Superior temporal gyrus (tissue), 1 donor: ENCODE results near the gene RIC8A.
A peak's percentile ranks its signal among the peaks of the same experiment; 100 is the strongest.
"Not testable (repeated sequence)": the region's sequence is repeated elsewhere in the genome, so short reads cannot be mapped to it uniquely, and the experiment has no call there.

Experiments
- DNase-seq: peaks from one replicate; pipeline ENCODE4 v3.0.0-alpha.2; 2016; ENCODE audit errors: extremely low spot score

Gene RIC8A

DNA sequence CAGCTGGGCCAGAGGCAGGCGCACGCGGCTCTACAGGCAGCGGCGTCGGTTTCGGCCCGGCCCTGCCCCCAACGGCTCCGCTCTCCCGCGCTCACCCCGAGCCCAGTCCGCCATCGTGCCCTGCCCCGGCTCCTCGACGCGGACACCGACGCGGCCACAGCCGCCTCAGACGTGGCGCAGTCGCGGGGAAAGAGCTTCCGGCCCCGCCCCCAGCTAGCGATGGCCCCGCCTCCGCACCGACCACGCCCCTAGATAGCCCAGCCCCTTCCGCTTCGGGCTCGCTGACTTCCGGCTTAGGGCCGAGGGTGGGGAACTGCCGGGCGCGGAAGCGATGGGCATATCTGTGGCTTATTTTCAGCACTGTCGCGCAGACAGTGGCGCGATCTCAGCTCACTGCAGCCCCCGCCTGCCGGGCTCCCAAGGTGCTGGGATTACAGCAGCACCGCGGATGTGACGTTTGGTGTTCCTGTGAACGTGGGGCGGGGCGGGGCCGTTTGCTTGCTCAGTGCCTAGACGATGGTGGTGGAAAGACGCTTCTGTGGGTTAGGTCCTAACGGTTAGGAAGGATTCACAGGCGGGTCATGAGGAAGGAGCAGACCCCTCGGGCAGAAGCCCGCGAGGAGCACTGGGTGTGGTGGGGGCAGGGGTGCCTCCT, at the start of gene RIC8A, which contains the start of gene BET1L:
Gene RIC8A, plus strand, starts transcription at position 501 of the 655 bp plus-strand sequence. CDS start 1,147 bp downstream, outside the sequence.
Gene BET1L, minus strand, starts transcription at position 192 of the 655 bp plus-strand sequence. Its CDS starts 78 bp downstream, at position 114.
- peak; percentile 97 for DNase-seq

- not testable (repeated sequence) for DNase-seq
These were observed 27.3 kb upstream of the RIC8A start for GRCh38 chr11:180242-180641.

DNA sequence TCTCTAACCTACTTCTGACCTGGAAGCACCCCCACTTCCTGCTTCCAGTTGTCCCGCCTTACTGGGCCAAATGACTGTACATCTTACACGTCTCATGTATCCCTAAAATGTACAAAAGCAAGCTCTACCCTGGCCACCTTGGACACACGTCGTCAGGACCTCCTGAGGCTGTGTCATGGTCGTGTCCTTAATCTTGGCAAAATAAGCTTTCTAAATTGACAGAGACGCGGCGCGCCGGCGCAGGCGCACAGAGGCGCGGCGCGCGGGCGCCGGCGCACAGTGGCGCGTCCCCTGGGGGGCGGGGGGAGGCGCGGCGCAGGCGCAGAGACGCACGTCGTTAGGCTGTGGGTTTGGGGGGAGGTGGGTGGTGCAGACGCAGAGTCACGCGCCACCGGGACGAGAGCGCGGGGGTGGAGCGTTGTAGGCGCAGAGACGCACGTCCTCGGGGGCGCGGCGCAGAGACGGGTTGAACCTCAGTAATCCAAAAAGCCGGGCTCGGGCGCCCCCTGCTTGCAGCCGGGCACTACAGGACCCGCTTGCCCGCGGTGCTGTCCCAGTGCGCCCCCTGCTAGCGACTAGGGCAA, 18.2 kb upstream of the RIC8A start:
- DNase-seq = not testable (repeated sequence)

DNA sequence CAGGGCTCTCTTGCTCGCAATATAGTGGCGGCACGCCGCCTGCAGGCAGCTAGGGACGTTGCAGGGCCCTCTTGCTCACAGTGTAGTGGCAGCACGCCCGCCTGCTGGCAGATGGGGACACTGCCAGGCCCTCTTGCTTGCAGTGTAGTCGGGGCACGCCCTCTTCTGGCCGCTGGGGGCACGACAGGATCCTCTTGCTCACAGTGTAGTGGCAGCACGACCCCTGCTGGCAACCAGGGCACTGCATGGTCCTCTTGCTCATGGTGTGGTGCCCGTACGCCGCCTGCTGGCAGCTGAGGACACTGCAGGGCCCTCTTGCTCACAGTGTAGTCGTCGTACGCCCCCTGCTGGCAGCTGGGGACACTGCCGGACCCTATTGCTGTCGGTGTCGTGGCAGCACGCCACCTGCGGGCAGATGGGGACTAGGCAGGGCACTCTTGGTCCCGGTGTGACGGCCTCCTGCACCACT, 17.6 kb upstream of the RIC8A start:
- not testable (repeated sequence) for DNase-seq

- DNase-seq = not testable (repeated sequence)
These were observed 17.0 kb upstream of the RIC8A start for GRCh38 chr11:190546-190945.

GRCh38 chr11:191490-192478, 15.7 kb upstream of the RIC8A start:
- DNase-seq = not testable (repeated sequence)

GRCh38 chr11:192674-193128, 14.8 kb upstream of the RIC8A start, which contains the start of gene SCGB1C1:
Gene SCGB1C1 (plus strand): TSS chr11:193078. CDS start chr11:193100, 22 bp downstream.
- DNase-seq = not testable (repeated sequence)

- not testable (repeated sequence) for DNase-seq
These were observed 14.0 kb upstream of the RIC8A start for GRCh38 chr11:193481-193880.

- DNase-seq = no peak
These were observed 10.4 kb upstream of the RIC8A start for GRCh38 chr11:196786-197731.

DNA sequence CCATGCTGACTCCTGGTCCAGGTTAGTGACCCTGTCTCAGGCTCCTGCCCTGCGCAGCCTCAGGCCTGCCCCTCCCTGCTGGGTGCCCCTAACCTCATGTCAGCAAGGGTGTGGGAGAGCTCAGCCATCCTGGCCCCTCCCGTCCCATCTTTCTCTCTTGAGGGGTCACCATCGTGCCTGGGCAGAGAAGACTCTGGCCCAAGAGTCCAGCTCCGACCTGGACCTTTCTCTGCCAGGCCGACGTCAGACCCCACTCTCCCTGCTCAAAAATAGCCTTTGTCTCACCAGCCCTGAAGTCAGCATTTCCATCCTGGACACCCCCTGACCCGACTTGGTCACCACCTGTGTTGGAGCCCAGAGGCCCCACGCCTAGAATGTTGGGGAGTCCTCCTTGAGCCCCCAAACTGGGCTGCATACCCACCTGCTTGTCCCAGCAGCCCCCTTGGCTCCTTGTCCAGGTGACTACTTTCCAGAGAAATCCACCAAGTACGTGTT, 9.7 kb upstream of the RIC8A start:
- DNase-seq = no peak

- no peak for DNase-seq
These were observed 9.2 kb upstream of the RIC8A start for GRCh38 chr11:198236-198806.

DNA sequence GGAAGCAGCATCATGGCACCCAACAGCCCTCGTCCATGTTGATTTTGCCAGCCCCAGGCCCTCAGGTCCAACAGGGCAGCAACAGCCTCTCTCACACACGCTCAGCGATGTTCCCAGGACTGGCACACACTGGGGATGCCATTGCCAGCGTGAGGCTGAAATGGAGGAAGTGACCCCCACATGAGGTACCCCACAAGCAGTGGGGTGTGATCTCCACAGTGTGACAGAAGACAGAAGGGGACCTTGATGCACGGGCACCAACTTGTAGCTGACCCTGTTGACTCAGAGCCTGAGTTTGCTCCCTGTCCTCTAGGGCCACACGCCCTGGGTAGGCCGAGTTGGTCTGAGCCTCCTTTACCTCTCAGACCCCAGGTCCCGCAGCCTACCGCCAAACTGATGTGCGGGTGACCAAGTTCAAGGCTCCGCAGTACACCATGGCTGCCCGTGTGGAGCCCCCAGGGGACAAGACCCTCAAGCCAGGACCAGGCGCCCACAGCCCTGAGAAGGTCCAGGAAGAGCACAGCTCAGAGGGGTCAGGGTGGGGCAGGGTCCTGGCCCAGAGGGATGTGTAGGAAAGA, 8.4 kb upstream of the RIC8A start:
- no peak for DNase-seq

DNA sequence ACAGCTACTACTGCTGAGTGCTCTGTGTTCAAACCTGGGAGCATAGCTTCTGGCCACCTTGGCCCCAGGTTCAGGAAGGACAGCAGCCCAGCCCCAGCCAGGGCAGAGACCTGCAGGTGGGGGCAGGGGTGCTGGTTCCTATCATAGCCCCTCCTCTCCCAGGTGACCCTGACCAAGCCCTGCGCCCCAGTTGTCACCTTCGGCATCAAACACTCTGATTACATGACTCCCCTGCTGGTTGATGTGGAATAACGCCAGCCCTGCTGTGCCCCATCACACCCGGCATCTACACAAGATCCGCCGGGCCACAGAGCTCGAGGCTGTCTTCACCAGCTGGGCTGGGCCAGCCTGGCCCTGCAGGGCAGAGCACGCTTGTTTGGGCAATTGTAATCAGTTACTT, 7.7 kb upstream of the RIC8A start:
- no peak for DNase-seq

DNA sequence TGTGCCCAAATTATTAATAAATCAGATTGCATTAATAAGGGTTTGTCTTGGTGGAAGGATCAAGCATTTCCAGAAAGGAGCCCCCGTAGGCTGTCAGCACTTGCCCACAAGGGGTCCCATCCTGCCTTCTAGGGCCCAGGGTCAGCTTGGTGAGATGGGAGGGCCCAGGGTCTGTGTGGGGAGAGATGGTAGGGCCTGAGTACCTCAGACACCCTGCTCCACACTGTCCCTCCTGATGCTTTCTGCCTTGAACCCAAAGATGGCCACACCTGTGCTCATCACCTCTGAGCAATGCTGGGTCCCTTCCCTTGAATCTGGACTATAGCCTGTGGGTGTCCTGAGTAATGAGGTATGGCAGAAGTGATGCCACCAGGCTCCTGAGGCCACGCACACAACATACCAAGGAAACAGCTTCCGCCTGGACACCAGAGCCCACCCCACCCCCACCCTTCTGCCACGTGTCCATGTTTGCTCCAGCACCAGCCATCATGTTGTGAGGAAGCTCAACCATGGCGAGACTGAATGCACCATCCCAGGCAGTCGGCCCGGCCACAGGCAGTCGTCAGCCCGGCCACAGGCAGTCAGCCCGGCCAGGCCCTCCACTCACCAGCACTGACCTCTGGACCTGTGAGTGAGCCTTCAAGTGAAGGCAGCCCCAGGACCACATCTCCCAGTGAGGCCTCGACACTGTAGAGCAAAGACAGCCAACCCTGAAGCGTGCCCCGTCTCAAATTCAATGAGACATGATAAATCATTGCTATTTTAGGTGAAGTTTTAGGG, 7.1 kb upstream of the RIC8A start:
- DNase-seq = no peak

DNA sequence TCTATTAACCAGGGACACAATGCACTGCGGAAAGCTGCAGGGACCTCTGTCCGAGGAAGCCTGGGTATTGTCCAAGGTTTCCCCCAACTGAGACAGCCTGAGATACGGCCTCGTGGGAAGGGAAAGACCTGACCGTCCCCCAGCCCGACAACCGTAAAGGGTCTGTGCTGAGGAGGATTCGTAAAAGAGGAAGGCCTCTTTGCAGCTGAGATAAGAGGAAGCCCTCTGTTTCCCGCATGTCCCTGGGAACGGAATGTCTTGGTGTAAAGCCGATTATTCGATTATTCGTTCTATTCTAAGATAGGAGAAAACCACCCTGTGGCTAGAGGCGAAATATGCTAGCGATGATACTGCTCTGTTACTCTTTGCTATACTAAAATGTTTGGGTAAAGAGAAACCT, 5.5 kb upstream of the RIC8A start:
- DNase-seq = no peak

- no peak for DNase-seq
These were observed 5.0 kb upstream of the RIC8A start for GRCh38 chr11:202490-202889.

DNA sequence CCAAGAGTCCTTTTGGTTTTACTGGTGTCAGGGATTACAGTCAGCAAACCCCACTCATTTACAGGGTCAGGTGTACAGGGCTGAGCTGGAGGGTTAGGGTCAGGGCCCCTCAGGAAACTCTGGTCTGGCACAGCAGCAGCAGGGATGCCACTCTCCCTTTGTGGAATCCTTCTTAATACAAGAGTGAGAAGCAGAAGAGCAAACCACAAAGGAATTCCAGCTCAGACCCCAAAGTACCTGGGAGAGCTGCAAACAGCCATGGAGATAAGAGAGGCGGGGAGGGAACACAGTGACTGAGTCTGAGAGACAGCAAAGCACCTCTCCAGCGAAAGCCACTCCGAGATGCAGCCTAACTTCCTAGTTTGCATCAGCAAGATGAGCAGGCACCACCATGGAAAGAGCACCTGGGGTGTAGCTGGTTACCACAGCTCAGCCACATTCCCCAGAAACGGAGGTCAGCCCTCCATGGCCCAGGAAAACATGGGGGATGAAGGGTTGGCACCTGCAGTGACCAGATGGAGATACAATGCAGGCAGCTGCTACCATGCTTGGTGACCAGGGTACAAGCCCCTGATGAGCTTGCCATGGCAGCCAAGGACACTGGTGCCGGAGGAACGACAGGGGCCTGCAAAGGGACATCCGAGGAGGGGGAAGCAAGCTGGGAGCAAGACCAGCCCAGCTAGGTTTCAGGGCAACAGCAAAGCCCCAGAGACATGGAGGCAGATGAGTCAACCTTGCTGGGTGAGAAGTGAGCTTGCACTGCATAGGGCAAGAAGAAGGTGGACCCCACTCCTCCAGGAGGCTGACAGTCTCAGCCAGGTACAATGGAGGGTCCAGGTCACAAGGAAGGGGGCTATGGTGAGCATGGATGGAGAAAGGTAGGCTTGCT, 4.2 kb upstream of the RIC8A start:
- DNase-seq = no peak
